Measurements from ENCODE around the gene ANKS1B. TPM values are rescaled to one million over a fixed set of nuclear protein-coding genes. Genes with fewer than 3 reads are reported as not detected.
"Not testable (repeated sequence)": the region's sequence is repeated elsewhere in the genome, so short reads cannot be mapped to it uniquely, and the experiment has no call there.

ANKS1B gene
- total RNA-seq, 1 donor from 2014 or later = 11.3 TPM

GRCh38 chr12:99745121-99745520, 239.6 kb downstream of the ANKS1B start:
- Mint-ChIP-seq H3K27ac (ENCODE audit: unreplicated experiment) (no peak overlapping the region), H3K4me1 (ENCODE audit: low read depth, unreplicated experiment) (no peaks in the 10 kb centered on the region), H3K36me3 (ENCODE audit: unreplicated experiment) (no peaks in the 10 kb centered on the region), H3K27me3 (ENCODE audit: unreplicated experiment) (no peaks in the 10 kb centered on the region), H3K9me3 (ENCODE audit: unreplicated experiment) (no peaks in the 10 kb centered on the region), H3K4me3 (ENCODE audit: unreplicated experiment) (no peak overlapping the region)
- TF ChIP-seq CTCF (IDR thresholded peaks at IDR 0.05; ENCODE audit: partially characterized antibody, unreplicated experiment) = no peak
- DNase-seq = no peak

GRCh38 chr12:99736760-99737269, 247.9 kb downstream of the ANKS1B start:
- Mint-ChIP-seq H3K27me3 (ENCODE audit: unreplicated experiment) (no peaks in the 10 kb centered on the region), H3K27ac (ENCODE audit: unreplicated experiment) (no peak overlapping the region), H3K36me3 (ENCODE audit: unreplicated experiment) (no peaks in the 10 kb centered on the region), H3K9me3 (ENCODE audit: unreplicated experiment) (no peaks in the 10 kb centered on the region), H3K4me3 (ENCODE audit: unreplicated experiment) (no peak overlapping the region), H3K4me1 (ENCODE audit: low read depth, unreplicated experiment) (no peaks in the 10 kb centered on the region)
- no peak for TF ChIP-seq CTCF (IDR thresholded peaks at IDR 0.05; ENCODE audit: partially characterized antibody, unreplicated experiment)
- DNase-seq = no peak

GRCh38 chr12:99732131-99732530, 252.6 kb downstream of the ANKS1B start:
- H3K4me3 Mint-ChIP-seq (ENCODE audit: unreplicated experiment) = no peak overlapping the region
- no peaks in the 10 kb centered on the region for H3K9me3 Mint-ChIP-seq (ENCODE audit: unreplicated experiment)
- no peaks in the 10 kb centered on the region for H3K36me3 Mint-ChIP-seq (ENCODE audit: unreplicated experiment)
- DNase-seq = no peak
- TF ChIP-seq CTCF (IDR thresholded peaks at IDR 0.05; ENCODE audit: partially characterized antibody, unreplicated experiment) = no peak
- H3K4me1 Mint-ChIP-seq (ENCODE audit: low read depth, unreplicated experiment) = no peaks in the 10 kb centered on the region
- no peaks in the 10 kb centered on the region for H3K27me3 Mint-ChIP-seq (ENCODE audit: unreplicated experiment)
- H3K27ac Mint-ChIP-seq (ENCODE audit: unreplicated experiment) = no peak overlapping the region

- no peak overlapping the region for H3K4me3 Mint-ChIP-seq (ENCODE audit: unreplicated experiment)
- no peaks in the 10 kb centered on the region for H3K36me3 Mint-ChIP-seq (ENCODE audit: unreplicated experiment)
- peaks cover 4% of the 10 kb centered on the region for H3K27me3 Mint-ChIP-seq (ENCODE audit: unreplicated experiment)
- no peak overlapping the region for H3K27ac Mint-ChIP-seq (ENCODE audit: unreplicated experiment)
- H3K9me3 Mint-ChIP-seq (ENCODE audit: unreplicated experiment) = no peaks in the 10 kb centered on the region
- no peaks in the 10 kb centered on the region for H3K4me1 Mint-ChIP-seq (ENCODE audit: low read depth, unreplicated experiment)
- no peak for TF ChIP-seq CTCF (IDR thresholded peaks at IDR 0.05; ENCODE audit: partially characterized antibody, unreplicated experiment)
- peak; percentile 31 for DNase-seq
Observed at GRCh38 chr12:99722690-99723486, 261.8 kb downstream of the ANKS1B start.

- TF ChIP-seq CTCF (IDR thresholded peaks at IDR 0.05; ENCODE audit: partially characterized antibody, unreplicated experiment) = no peak
- Mint-ChIP-seq H3K4me1 (ENCODE audit: low read depth, unreplicated experiment) (no peaks in the 10 kb centered on the region), H3K4me3 (ENCODE audit: unreplicated experiment) (no peak overlapping the region), H3K27ac (ENCODE audit: unreplicated experiment) (no peak overlapping the region), H3K36me3 (ENCODE audit: unreplicated experiment) (no peaks in the 10 kb centered on the region), H3K27me3 (ENCODE audit: unreplicated experiment) (peaks cover 4% of the 10 kb centered on the region), H3K9me3 (ENCODE audit: unreplicated experiment) (no peaks in the 10 kb centered on the region)
- no peak for DNase-seq
Observed at GRCh38 chr12:99721715-99722275, 262.9 kb downstream of the ANKS1B start.

- H3K4me3 Mint-ChIP-seq (ENCODE audit: unreplicated experiment); H3K27me3 Mint-ChIP-seq (ENCODE audit: unreplicated experiment): not testable (repeated sequence)
Observed at GRCh38 chr12:99720083-99720465, 264.7 kb downstream of the ANKS1B start.

GRCh38 chr12:99719411-99720082, 265.2 kb downstream of the ANKS1B start:
- not testable (repeated sequence) for H3K9me3 Mint-ChIP-seq (ENCODE audit: unreplicated experiment); H3K27ac Mint-ChIP-seq (ENCODE audit: unreplicated experiment); H3K36me3 Mint-ChIP-seq (ENCODE audit: unreplicated experiment)

More at GRCh38 chr12:99720083-99720465, 264.7 kb downstream of the ANKS1B start:
- H3K9me3 Mint-ChIP-seq (ENCODE audit: unreplicated experiment); H3K27ac Mint-ChIP-seq (ENCODE audit: unreplicated experiment); DNase-seq; H3K36me3 Mint-ChIP-seq (ENCODE audit: unreplicated experiment); H3K4me1 Mint-ChIP-seq (ENCODE audit: low read depth, unreplicated experiment): not testable (repeated sequence)

More at GRCh38 chr12:99719411-99720082, 265.2 kb downstream of the ANKS1B start:
- not testable (repeated sequence) for H3K27me3 Mint-ChIP-seq (ENCODE audit: unreplicated experiment); DNase-seq; H3K4me3 Mint-ChIP-seq (ENCODE audit: unreplicated experiment); H3K4me1 Mint-ChIP-seq (ENCODE audit: low read depth, unreplicated experiment)

Data from glutamatergic neuron (in vitro differentiated cells).